ENCODE measurements around the gene LIMS4.
"Not testable (repeated sequence)": the region's sequence is repeated elsewhere in the genome, so short reads cannot be mapped to it uniquely, and the experiment has no call there.

GRCh38 chr2:110481200-110481599 is 8.6 kb upstream of the LIMS4 start:
- TF ChIP-seq CTCF (IDR thresholded peaks at IDR 0.05; ENCODE audit: low read length); EZH2 (optimal IDR thresholded peaks at IDR 0.05; ENCODE audit: low read depth, low read length): not testable (repeated sequence)

Measured in MM.1S (cell line).